ENCODE measurements around the gene SRL.

SRL gene

DNA sequence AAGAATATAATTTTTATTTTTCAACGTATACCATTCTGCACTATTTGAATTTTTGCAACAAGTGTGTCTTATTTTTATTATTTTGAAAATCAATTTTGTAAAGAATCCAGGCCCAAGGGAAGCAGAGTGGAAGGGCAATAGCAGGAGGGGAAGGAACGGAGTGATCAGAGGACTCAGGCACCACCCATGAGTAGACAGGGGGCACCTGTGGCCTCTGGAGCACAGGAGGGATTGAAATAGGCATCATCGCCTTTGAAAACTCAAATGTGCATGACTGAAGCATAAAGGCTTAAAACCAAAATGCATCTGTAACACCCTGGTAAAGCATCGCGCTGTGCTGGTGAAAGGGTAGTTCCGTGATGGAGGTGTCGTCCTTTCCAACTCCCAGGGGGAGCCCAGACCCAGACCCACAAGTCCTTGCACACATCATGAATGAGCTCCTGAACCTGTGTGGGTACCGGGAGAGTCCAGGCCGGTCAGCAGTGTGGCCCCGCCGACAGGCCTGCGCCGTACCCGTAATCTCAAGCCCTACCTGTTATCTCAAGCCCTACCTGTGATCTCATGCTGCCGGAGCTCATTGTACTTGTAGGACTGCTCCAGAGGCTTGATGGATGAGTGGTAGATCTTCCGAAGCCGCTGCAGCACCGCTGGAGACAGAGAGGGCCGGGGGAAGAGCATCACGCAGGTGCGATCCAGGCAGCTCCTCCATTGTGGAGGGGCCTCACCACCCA, 39.1 kb downstream of the SRL start:
- Histone ChIP-seq H3K9me3 (replicated peaks; ENCODE audit: insufficient read depth, low read length) (no peaks in the 10 kb centered on the region), H3K27ac (ENCODE audit: low read length) (no peak overlapping the region), H3K4me1 (ENCODE audit: low read length) (peaks cover 4% of the 10 kb centered on the region; the same call in 1 of the 2 replicates), H3K9ac (ENCODE audit: low read length) (no peak overlapping the region), H4K20me1 (ENCODE audit: insufficient read depth, low read length) (no peaks in the 10 kb centered on the region), H2AFZ (ENCODE audit: low read length) (no peak overlapping the region), H3K27me3 (replicated peaks; ENCODE audit: insufficient read depth, low read length) (peaks cover 37% of the 10 kb centered on the region), H3K4me3 (ENCODE audit: low read length) (no peak overlapping the region), H3K9me2 (replicated peaks; ENCODE audit: insufficient read depth, low read length) (no peaks in the 10 kb centered on the region), H3K4me2 (ENCODE audit: low read depth, low read length) (no peak overlapping the region), H3F3A (ENCODE audit: insufficient read depth, low read length) (no peaks in the 10 kb centered on the region), H3K36me3 (replicated peaks; ENCODE audit: insufficient read depth, low read length) (no peaks in the 10 kb centered on the region), H3K79me2 (ENCODE audit: low read length) (no peaks in the 10 kb centered on the region)
- no peak for DNase-seq
- TF ChIP-seq EZH2 (optimal IDR thresholded peaks at IDR 0.05; ENCODE audit: low read depth, low read length) (no peak), EZH2phosphoT487 (IDR thresholded peaks at IDR 0.05; ENCODE audit: low read length) (no peak)
- TF ChIP-seq, protein P1, sequence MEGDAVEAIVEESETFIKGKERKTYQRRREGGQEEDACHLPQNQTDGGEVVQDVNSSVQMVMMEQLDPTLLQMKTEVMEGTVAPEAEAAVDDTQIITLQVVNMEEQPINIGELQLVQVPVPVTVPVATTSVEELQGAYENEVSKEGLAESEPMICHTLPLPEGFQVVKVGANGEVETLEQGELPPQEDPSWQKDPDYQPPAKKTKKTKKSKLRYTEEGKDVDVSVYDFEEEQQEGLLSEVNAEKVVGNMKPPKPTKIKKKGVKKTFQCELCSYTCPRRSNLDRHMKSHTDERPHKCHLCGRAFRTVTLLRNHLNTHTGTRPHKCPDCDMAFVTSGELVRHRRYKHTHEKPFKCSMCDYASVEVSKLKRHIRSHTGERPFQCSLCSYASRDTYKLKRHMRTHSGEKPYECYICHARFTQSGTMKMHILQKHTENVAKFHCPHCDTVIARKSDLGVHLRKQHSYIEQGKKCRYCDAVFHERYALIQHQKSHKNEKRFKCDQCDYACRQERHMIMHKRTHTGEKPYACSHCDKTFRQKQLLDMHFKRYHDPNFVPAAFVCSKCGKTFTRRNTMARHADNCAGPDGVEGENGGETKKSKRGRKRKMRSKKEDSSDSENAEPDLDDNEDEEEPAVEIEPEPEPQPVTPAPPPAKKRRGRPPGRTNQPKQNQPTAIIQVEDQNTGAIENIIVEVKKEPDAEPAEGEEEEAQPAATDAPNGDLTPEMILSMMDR (IDR thresholded peaks at IDR 0.05; ENCODE audit: low read length) = no peak

DNA sequence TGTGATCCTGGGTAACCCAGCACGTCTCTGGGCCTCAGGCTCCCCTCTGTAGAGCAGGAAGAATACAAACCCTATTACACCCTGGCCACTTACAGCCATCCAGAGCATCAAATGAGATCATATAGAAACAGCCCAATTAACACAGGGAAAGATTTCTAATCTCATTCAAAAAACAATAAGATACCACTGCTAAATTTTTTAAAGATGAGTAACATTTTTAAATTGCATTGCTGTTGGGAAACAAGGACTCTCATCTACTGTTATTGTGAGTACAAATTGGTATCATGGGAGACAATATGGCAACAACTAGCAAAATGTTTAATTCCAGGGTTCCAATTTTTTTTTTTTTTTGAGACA, 41.1 kb downstream of the SRL start:
- DNase-seq = no peak

DNA sequence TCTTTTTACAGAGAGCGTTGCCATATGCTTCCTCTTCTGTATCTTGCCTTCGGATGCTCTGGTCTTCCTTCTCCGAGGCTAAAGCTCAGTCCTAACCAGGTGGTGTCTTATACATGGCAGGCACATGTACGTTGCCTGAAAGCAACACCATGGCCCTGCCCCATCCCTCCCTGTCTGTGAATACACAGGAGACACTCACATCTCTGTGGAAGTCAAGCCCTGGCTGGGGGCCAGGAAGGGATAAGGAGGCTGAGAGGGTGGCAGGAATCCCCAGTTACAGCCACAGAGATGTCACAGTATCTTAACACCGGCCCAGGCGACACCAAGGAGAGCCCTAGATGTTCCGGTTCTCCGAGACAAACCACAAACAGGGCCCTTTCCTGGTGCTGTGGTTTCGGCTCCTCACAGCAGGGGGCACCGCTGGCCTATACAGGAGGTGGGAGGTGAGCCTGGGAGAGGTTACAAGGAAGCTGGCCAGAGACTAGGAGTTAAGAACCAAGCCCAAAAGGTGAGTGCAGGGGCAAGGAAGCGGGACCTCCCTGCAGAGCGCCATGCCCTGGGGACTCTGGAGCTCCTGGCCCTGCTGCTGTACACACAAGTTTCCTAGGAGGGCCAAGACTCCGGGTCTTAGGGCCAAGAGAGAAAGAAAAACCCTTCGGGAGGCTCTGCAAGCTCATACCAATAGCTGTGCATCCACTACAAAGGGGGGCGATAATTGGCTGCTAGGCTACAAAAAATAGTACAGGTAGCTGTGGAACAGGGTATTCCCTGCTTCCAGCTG, 41.7 kb downstream of the SRL start:
- Histone ChIP-seq H3K9me3 (replicated peaks; ENCODE audit: insufficient read depth, low read length) (no peaks in the 10 kb centered on the region), H3K9ac (ENCODE audit: low read length) (no peak overlapping the region), H3K36me3 (replicated peaks; ENCODE audit: insufficient read depth, low read length) (no peaks in the 10 kb centered on the region), H3K9me2 (replicated peaks; ENCODE audit: insufficient read depth, low read length) (no peaks in the 10 kb centered on the region), H3K4me3 (ENCODE audit: low read length) (no peak overlapping the region), H2AFZ (ENCODE audit: low read length) (peak overlapping the region; percentile 71), H3K4me2 (ENCODE audit: low read depth, low read length) (peak overlapping the region; percentile 27; the same call in 1 of the 2 replicates), H4K20me1 (ENCODE audit: insufficient read depth, low read length) (no peaks in the 10 kb centered on the region), H3F3A (ENCODE audit: insufficient read depth, low read length) (no peaks in the 10 kb centered on the region), H3K79me2 (ENCODE audit: low read length) (no peaks in the 10 kb centered on the region), H3K4me1 (ENCODE audit: low read length) (peaks cover 4% of the 10 kb centered on the region; the same call in 1 of the 2 replicates), H3K27ac (ENCODE audit: low read length) (no peak overlapping the region), H3K27me3 (replicated peaks; ENCODE audit: insufficient read depth, low read length) (peaks cover 12% of the 10 kb centered on the region; the same call in 1 of the 2 replicates)
- DNase-seq = peak; percentile 47
- no peak for TF ChIP-seq EZH2phosphoT487 (IDR thresholded peaks at IDR 0.05; ENCODE audit: low read length)
- TF ChIP-seq, protein P1 (IDR thresholded peaks at IDR 0.05; ENCODE audit: low read length) = peak; percentile 55
- TF ChIP-seq EZH2 (optimal IDR thresholded peaks at IDR 0.05; ENCODE audit: low read depth, low read length) = no peak

More for the DNA sequence above, 41.1 kb downstream of the SRL start:
- Histone ChIP-seq H3K4me1 (ENCODE audit: low read length) (peaks cover 4% of the 10 kb centered on the region; the same call in 1 of the 2 replicates), H3K79me2 (ENCODE audit: low read length) (no peaks in the 10 kb centered on the region), H3K4me3 (ENCODE audit: low read length) (no peak overlapping the region), H3K4me2 (ENCODE audit: low read depth, low read length) (peak overlapping the region; percentile 27; the same call in 1 of the 2 replicates), H4K20me1 (ENCODE audit: insufficient read depth, low read length) (no peaks in the 10 kb centered on the region), H3K36me3 (replicated peaks; ENCODE audit: insufficient read depth, low read length) (no peaks in the 10 kb centered on the region), H3K9me3 (replicated peaks; ENCODE audit: insufficient read depth, low read length) (no peaks in the 10 kb centered on the region), H2AFZ (ENCODE audit: low read length) (no peak overlapping the region; the same call in 1 of the 2 replicates), H3F3A (ENCODE audit: insufficient read depth, low read length) (no peaks in the 10 kb centered on the region), H3K27me3 (replicated peaks; ENCODE audit: insufficient read depth, low read length) (peaks cover 17% of the 10 kb centered on the region; the same call in 1 of the 2 replicates), H3K27ac (ENCODE audit: low read length) (no peak overlapping the region), H3K9ac (ENCODE audit: low read length) (no peak overlapping the region), H3K9me2 (replicated peaks; ENCODE audit: insufficient read depth, low read length) (no peaks in the 10 kb centered on the region)
- no peak for TF ChIP-seq EZH2 (optimal IDR thresholded peaks at IDR 0.05; ENCODE audit: low read depth, low read length)
- TF ChIP-seq EZH2phosphoT487 (IDR thresholded peaks at IDR 0.05; ENCODE audit: low read length) = no peak
- TF ChIP-seq, protein P1 (IDR thresholded peaks at IDR 0.05; ENCODE audit: low read length) = no peak

Data from MM.1S (cell line).